Measurements from ENCODE around the gene PLA1A. TPM values are rescaled to one million over a fixed set of nuclear protein-coding genes. Genes with fewer than 3 reads are reported as not detected.
"Not testable (repeated sequence)": the region's sequence is repeated elsewhere in the genome, so short reads cannot be mapped to it uniquely, and the experiment has no call there.

PLA1A gene
- total RNA-seq, 1 donor from 2014 or later: 1.1 TPM

GRCh38 chr3:119675188-119675874 lies 77.6 kb downstream of the PLA1A start:
- intact Hi-C loops (cut with micrococcal nuclease): loop anchor here (5.0 kb wide), 1 partner anchor 1067 kb away; the partner anchor contains the start of genes GTF2E1 and RABL3
- DNase-seq (no peak), ATAC-seq (ENCODE audit: low read depth) (no peak)
- no peaks in the 10 kb centered on the region for H3K27me3 Mint-ChIP-seq
- no peaks in the 10 kb centered on the region for H3K9me3 Mint-ChIP-seq
- peaks cover 28% of the 10 kb centered on the region for H3K4me1 Mint-ChIP-seq
- peak overlapping the region; percentile 96 for H3K4me3 Mint-ChIP-seq
- peak overlapping the region; percentile 94 for H3K27ac Mint-ChIP-seq
- POLR2A ChIA-PET: interaction anchor here (0.6 to 2.8 kb wide), 13 partner anchors 11 to 211 kb away, joined by 3 to 28 read pairs (median 9); partner anchors contain the start of genes CD80, TIMMDC1 and TMEM39A
- TF ChIP-seq CTCF (IDR thresholded peaks at IDR 0.05): no peak
- CTCF ChIA-PET: interaction anchor here (2.0 kb wide), 1 partner anchor 75 kb away, joined by 8 read pairs; no protein-coding TSS in a partner anchor
- H3K36me3 Mint-ChIP-seq (ENCODE audit: low read depth): peaks cover 65% of the 10 kb centered on the region

- ATAC-seq (ENCODE audit: low read depth): no peak
- ChIA-PET CTCF (interaction anchor here (1.4 to 2.0 kb wide), 3 partner anchors 48 to 151 kb away, joined by 3 to 8 read pairs (median 5); no protein-coding TSS in a partner anchor), POLR2A (interaction anchor here (0.5 to 2.8 kb wide), 20 partner anchors 11 to 213 kb away, joined by 3 to 28 read pairs (median 8); partner anchors contain the start of genes ADPRH, CD80, POGLUT1 and TIMMDC1)
- DNase-seq: no peak
- Mint-ChIP-seq H3K9me3 (no peaks in the 10 kb centered on the region), H3K27me3 (no peaks in the 10 kb centered on the region), H3K36me3 (ENCODE audit: low read depth) (peaks cover 59% of the 10 kb centered on the region), H3K4me1 (peaks cover 28% of the 10 kb centered on the region), H3K4me3 (peak overlapping the region; percentile 96), H3K27ac (peak overlapping the region; percentile 94)
- intact Hi-C loops (cut with micrococcal nuclease): loop anchor here (5.0 kb wide), 1 partner anchor 1066 kb away; the partner anchor contains the start of genes GTF2E1 and RABL3
- TF ChIP-seq CTCF (IDR thresholded peaks at IDR 0.05): no peak
Observed at GRCh38 chr3:119676020-119676419, 78.3 kb downstream of the PLA1A start.

GRCh38 chr3:119676771-119677640 lies 79.3 kb downstream of the PLA1A start, which contains the start of gene COX17:
Gene COX17, minus strand, starts transcription at chr3:119677406. Its CDS starts 96 bp downstream, at chr3:119677310.
- peak within 1 kb of the TSS; percentile 96 for H3K4me3 Mint-ChIP-seq
- ATAC-seq (ENCODE audit: low read depth) (peak; percentile 83), DNase-seq (peak; percentile 87)
- ChIA-PET CTCF (interaction anchor here (1.4 to 2.0 kb wide), 4 partner anchors 49 to 152 kb away, joined by 3 to 8 read pairs (median 4); partner anchors contain the start of gene CD80), POLR2A (interaction anchor here (0.5 to 2.8 kb wide), 32 partner anchors 12 to 214 kb away, joined by 3 to 28 read pairs (median 4); partner anchors contain the start of genes ADPRH, CD80, POGLUT1 and TIMMDC1)
- peaks cover 49% of the 10 kb centered on the region for H3K36me3 Mint-ChIP-seq (ENCODE audit: low read depth)
- TF ChIP-seq CTCF (IDR thresholded peaks at IDR 0.05): no peak
- intact Hi-C loops (cut with micrococcal nuclease): loop anchor here (1.0 to 5.0 kb wide), 13 partner anchors 12 to 1065 kb away; partner anchors contain the start of genes GTF2E1, RABL3, TIMMDC1 and TMEM39A
- H3K9me3 Mint-ChIP-seq: no peaks in the 10 kb centered on the region
- H3K4me1 Mint-ChIP-seq: peaks cover 28% of the 10 kb centered on the region
- no peaks in the 10 kb centered on the region for H3K27me3 Mint-ChIP-seq
- peak within 1 kb of the TSS; percentile 98 for H3K27ac Mint-ChIP-seq

- peak overlapping the region; percentile 98 for H3K27ac Mint-ChIP-seq
- H3K36me3 Mint-ChIP-seq (ENCODE audit: low read depth): peaks cover 44% of the 10 kb centered on the region
- H3K27me3 Mint-ChIP-seq: no peaks in the 10 kb centered on the region
- DNase-seq: no peak
- peak overlapping the region; percentile 96 for H3K4me3 Mint-ChIP-seq
- ChIA-PET CTCF (interaction anchor here (1.4 to 2.0 kb wide), 3 partner anchors 77 to 152 kb away, joined by 3 to 8 read pairs (median 5); partner anchors contain the start of gene CD80), POLR2A (interaction anchor here (0.7 to 2.8 kb wide), 20 partner anchors 20 to 418 kb away, joined by 3 to 28 read pairs (median 8); partner anchors contain the start of genes ADPRH, CD80, POGLUT1 and TIMMDC1)
- H3K4me1 Mint-ChIP-seq: peaks cover 26% of the 10 kb centered on the region
- no peaks in the 10 kb centered on the region for H3K9me3 Mint-ChIP-seq
- TF ChIP-seq CTCF (IDR thresholded peaks at IDR 0.05): no peak
- no peak for ATAC-seq (ENCODE audit: low read depth)
- intact Hi-C loops (cut with micrococcal nuclease): loop anchor here (1.0 to 5.0 kb wide), 13 partner anchors 12 to 1065 kb away; partner anchors contain the start of genes GTF2E1, RABL3, TIMMDC1 and TMEM39A
Observed at GRCh38 chr3:119677641-119677934, 79.9 kb downstream of the PLA1A start.

GRCh38 chr3:119678209-119678608 lies 80.5 kb downstream of the PLA1A start:
- not testable (repeated sequence) for H3K27me3 Mint-ChIP-seq; H3K27ac Mint-ChIP-seq; ATAC-seq (ENCODE audit: low read depth); H3K4me3 Mint-ChIP-seq; DNase-seq; H3K9me3 Mint-ChIP-seq
- Mint-ChIP-seq H3K4me1 (peaks cover 26% of the 10 kb centered on the region), H3K36me3 (ENCODE audit: low read depth) (peaks cover 37% of the 10 kb centered on the region)
- POLR2A ChIA-PET: interaction anchor here (1.5 to 2.5 kb wide), 3 partner anchors 23 to 417 kb away, joined by 4 to 23 read pairs (median 9); partner anchors contain the start of gene ADPRH
- CTCF ChIA-PET: interaction anchor here (4.6 kb wide), 1 partner anchor 795 kb away, joined by 47 read pairs; no protein-coding TSS in a partner anchor
- intact Hi-C loops (cut with micrococcal nuclease): loop anchor here (5.0 kb wide), 1 partner anchor 1064 kb away; the partner anchor contains the start of genes GTF2E1 and RABL3
